HUES64 (cell line): ENCODE measurements around the gene SVBP.
"Not testable (repeated sequence)": the region's sequence is repeated elsewhere in the genome, so short reads cannot be mapped to it uniquely, and the experiment has no call there.

ENCODE experiments used
- H3K27ac ChIP-seq: 2 replicates; pipeline ENCODE4 v1.7.0; 2013; ENCODE audit warnings: low read depth, low read length, inconsistent platforms
- H3K27me3 ChIP-seq: 2 replicates; pipeline ENCODE4 v1.6.1; 2013; ENCODE audit warnings: mild to moderate bottlenecking, low read length; ENCODE audit not compliant: insufficient read depth
- H3K36me3 ChIP-seq: 2 replicates; pipeline ENCODE4 v1.6.1; 2013; ENCODE audit warnings: mild to moderate bottlenecking, low read length; ENCODE audit not compliant: insufficient read depth
- H3K4me1 ChIP-seq: 2 replicates; pipeline ENCODE4 v1.6.1; 2013; ENCODE audit warnings: mild to moderate bottlenecking, low read length, moderate library complexity; ENCODE audit not compliant: insufficient read depth
- H3K4me3 ChIP-seq: 2 replicates; pipeline ENCODE4 v1.5.1; 2013; ENCODE audit warnings: mild to moderate bottlenecking, low read length, moderate library complexity
- H3K9ac ChIP-seq: 2 replicates; pipeline ENCODE4 v1.6.1; 2013; ENCODE audit warnings: mild to moderate bottlenecking, low read depth, low read length
- H3K9me3 ChIP-seq: 2 replicates; pipeline ENCODE4 v1.6.1; 2013; ENCODE audit warnings: low read depth, low read length; ENCODE audit not compliant: insufficient read depth
- WGBS: fragments of 150-250, 120-280 bp; methylation state at CpG from one replicate; pipeline ENCODE4 v1.1.7; 2013; ENCODE audit warnings: missing lambda C conversion rate; 5-methylcytosine and 5-hydroxymethylcytosine counted together

Gene SVBP

DNA sequence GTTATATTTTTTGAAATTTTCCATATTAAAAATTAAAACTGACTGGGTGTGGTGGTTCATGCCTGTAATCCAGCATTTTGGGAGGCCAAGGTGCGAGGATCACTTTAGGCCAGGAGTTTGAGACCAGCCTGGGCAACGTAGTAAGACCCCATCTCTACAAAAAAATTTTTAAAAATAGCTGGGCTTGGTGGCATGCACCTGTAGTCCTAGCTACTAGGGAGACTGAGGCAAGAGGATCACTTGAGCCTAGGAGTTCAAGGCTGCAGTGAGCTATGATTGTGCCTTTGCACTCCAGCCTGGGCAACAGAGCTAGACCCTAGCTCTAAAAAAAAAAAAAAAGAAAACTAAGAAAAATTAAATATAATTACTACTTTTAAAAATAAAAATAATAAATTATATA, 4.5 kb upstream of the SVBP start:
- Histone ChIP-seq H3K27me3 (no peaks in the 10 kb centered on the region), H3K36me3 (no peaks in the 10 kb centered on the region), H3K9ac (no peak overlapping the region), H3K4me1 (peaks cover 10% of the 10 kb centered on the region), H3K9me3 (no peaks in the 10 kb centered on the region), H3K4me3 (no peak overlapping the region), H3K27ac (no peak overlapping the region)
- 93% methylated on average over 2 of the region's 2 CpGs for WGBS

DNA sequence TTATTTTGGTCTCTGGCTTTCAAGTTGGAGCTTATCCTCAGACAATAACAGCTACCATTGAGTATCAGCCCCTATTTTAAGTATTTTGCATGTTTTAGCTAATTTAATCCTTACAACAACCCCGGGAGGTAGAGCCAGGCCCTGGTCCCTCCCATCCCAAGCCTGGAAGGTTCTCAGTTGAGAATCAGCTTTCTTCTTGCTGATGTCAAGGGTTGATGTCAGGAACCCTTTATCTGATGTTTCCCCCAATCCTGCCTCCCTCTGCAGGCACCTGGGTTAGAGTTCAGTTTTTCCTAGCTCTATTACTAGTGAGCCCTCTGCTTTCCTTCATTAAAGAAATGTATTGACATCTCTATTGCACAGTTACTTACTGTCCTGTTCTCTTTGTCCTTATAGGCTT, 3.6 kb upstream of the SVBP start:
- Histone ChIP-seq H3K4me1 (peaks cover 15% of the 10 kb centered on the region), H3K4me3 (no peak overlapping the region), H3K27me3 (no peaks in the 10 kb centered on the region), H3K36me3 (no peaks in the 10 kb centered on the region), H3K9me3 (no peaks in the 10 kb centered on the region), H3K9ac (no peak overlapping the region), H3K27ac (no peak overlapping the region)
- WGBS: 55% methylated on average over 1 of the region's 1 CpG

DNA sequence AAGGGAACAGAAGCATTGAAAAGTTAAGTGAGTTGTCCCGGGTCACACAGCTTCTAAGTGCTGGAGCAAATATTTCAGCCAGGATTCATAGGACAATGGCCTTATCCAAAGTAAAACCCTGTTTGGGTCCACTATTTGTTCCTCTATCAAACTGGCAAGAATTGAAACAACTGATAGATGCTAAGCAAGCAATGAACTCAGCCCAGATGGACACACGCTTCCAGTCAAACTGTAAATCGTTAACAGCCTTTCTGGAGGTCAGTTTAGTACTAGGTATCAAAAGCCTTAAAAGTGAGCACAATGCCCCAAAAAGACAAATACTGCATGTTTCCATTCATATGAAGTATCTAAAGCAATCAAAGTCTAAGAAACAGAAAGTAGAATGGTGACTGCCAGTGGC, 779 bp upstream of the SVBP start:
- Histone ChIP-seq H3K27me3 (no peaks in the 10 kb centered on the region), H3K9ac (no peak overlapping the region), H3K4me3 (no peak overlapping the region; the same call in 1 of the 2 replicates), H3K27ac (no peak overlapping the region), H3K36me3 (no peaks in the 10 kb centered on the region; the same call in 1 of the 2 replicates), H3K9me3 (no peaks in the 10 kb centered on the region), H3K4me1 (peaks cover 19% of the 10 kb centered on the region)
- WGBS: 90% methylated on average over 3 of the region's 3 CpGs

DNA sequence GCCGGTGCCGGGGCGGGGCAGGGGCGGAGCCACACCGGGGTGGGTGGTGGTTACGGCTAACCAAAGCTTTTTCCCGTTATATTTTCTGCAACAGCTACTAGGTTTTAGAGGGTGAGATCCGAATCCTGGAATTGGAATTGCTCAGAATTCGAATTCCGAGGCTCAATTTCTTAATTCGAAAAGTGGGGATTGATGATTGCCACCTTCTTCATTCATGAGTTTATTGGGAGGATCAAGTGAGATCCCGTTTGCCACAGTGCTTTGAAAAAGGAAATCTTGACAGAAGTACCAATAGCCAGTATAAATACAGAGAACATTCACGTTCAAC, 207 bp upstream of the SVBP start:
- Histone ChIP-seq H3K27ac (peak overlapping the region; percentile 100; the same call in 1 of the 2 replicates), H3K36me3 (no peaks in the 10 kb centered on the region; the same call in 1 of the 2 replicates), H3K9ac (no peak overlapping the region)

DNA sequence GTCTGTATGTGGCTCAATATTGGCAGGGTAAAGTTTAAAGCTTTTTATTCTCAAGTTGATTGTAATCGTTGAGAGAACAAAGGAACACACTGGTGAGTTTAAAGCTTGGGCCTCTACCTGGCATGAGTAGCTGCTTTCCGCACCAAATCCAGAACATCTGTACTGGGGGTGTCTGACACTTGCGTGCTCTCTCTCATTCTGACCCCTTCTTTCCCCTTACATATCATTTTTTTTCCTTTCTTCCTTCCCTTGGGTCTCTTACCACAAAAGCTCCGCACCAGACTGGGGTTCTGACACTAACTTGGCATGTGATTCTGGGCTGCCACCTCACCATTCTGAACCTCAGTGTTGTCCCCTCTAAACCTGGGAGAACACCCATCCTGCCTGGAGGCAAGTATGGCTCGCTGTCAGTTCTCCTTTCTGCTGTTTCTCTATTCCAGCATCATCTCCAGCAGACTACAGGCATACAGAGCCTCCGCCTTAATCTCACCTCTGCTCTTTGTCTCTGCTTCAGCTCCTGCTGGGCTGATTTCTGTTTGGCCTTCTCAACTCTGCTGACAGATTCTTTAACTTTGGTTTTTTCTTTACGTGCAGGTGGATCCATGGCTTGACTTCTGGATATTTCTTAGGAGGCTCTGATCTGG, 1.1 kb downstream of the SVBP start:
- 57% methylated on average over 7 of the region's 7 CpGs for WGBS

More for the DNA sequence above, 207 bp upstream of the SVBP start:
- WGBS: 6% methylated on average over 12 of the region's 13 CpGs
- Histone ChIP-seq H3K4me3 (peak overlapping the region; percentile 94), H3K27me3 (no peaks in the 10 kb centered on the region), H3K9me3 (no peaks in the 10 kb centered on the region), H3K4me1 (peaks cover 19% of the 10 kb centered on the region)

DNA sequence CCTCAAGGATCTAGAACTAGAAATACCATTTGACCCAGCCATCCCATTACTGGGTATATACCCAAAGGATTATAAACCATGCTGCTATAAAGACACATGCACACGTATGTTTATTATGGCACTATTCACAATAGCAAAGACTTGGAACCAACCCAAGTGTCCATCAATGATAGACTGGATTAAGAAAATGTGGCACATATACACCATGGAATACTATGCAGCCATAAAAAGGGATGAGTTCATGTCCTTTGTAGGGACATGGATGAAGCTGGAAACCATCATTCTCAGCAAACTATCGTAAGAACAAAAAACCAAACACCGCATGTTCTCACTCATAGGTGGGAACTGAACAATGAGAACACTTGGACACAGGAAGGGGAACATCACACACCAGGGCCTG, 2.4 kb downstream of the SVBP start:
- not testable (repeated sequence) for H3K27ac ChIP-seq, H3K9ac ChIP-seq, H3K4me3 ChIP-seq, H3K27me3 ChIP-seq, H3K36me3 ChIP-seq, H3K9me3 ChIP-seq
- WGBS: no CpG with 5 or more reads among the region's 3 CpGs
- peaks cover 13% of the 10 kb centered on the region for H3K4me1 ChIP-seq

More for the DNA sequence above, 1.1 kb downstream of the SVBP start:
- Histone ChIP-seq H3K27ac (no peak overlapping the region; the same call in 1 of the 2 replicates), H3K4me3 (peak overlapping the region; percentile 94), H3K9ac (peak overlapping the region; percentile 86; the same call in 1 of the 2 replicates), H3K4me1 (peaks cover 17% of the 10 kb centered on the region), H3K9me3 (no peaks in the 10 kb centered on the region), H3K36me3 (no peaks in the 10 kb centered on the region; the same call in 1 of the 2 replicates), H3K27me3 (no peaks in the 10 kb centered on the region)

DNA sequence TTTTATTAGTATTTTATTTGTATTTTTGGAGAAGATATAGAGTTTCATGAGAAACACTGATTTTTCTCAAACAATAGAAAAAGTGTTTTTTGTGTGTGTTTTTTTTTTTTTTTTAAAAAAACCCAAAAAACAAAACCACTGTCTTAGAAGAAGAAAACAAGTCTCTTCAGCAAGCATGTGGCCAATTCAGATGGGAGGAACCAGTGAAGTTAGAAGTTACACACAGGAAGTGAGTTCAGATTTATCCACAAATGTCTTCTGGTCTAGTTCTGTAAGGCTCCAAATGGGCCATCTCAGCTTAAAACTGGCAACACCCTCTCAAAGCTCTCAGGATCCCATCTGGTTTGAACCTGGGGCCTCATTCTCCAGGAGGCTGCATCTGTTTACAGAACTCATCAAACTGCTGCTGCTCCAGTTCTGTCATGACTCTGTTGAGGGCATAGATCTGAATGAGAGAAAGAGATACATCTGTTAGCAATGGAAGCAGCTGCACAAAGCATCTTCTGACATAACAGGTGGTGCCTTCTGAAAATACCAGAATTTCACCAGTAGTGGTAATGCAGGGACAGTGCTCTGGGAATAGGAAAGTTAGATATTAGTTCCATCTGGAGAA, 10.0 kb downstream of the SVBP start:
- Histone ChIP-seq H3K36me3 (peaks cover 17% of the 10 kb centered on the region), H3K27me3 (no peaks in the 10 kb centered on the region), H3K4me3 (no peak overlapping the region), H3K4me1 (no peaks in the 10 kb centered on the region), H3K27ac (no peak overlapping the region), H3K9ac (no peak overlapping the region), H3K9me3 (peaks cover 5% of the 10 kb centered on the region; the same call in 1 of the 2 replicates)

DNA sequence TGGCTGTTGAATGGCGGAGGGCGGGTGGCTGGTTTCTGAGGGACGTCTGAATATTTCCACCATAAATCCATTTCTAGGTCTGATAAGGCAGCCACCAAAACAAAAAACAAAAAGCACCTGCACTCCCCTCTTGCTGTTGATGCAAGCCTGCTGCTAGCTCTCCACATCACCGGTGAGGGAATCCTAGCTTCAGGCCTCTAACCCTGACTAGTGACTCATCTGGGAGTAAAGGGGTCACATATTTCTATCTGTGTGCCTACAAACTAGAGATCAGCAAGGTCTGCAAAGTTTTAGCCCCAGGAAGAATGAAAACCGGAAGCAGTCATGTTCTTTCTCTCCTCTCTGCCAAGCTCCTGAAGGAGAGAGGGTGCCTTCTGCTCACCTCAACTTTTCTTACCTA, 10.6 kb downstream of the SVBP start:
- Histone ChIP-seq H3K9me3 (peaks cover 5% of the 10 kb centered on the region; the same call in 1 of the 2 replicates), H3K4me3 (no peak overlapping the region), H3K27me3 (no peaks in the 10 kb centered on the region), H3K9ac (no peak overlapping the region), H3K27ac (no peak overlapping the region), H3K36me3 (peaks cover 17% of the 10 kb centered on the region), H3K4me1 (no peaks in the 10 kb centered on the region)
- WGBS: 93% methylated on average over 5 of the region's 5 CpGs

DNA sequence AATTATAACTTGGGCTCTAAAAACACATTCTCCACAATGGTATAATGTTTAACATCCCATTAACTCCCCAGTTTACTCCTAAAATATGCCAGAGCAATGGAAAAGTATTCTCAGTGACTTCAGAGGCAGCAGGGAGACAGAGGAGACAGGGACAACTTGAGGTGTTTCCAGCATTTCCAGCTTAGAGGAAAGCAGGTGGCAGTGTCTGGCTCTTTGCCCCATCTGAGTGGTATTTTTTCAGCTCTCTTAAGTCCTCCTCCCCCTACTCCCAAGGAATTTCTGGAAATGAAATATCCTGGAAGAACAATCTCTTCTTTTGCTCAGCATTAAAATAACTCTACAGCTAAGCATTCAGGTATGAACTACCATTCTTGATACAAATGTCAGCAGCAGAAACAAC, 11.0 kb downstream of the SVBP start:
- Histone ChIP-seq H3K9ac (no peak overlapping the region), H3K27me3 (no peaks in the 10 kb centered on the region), H3K36me3 (peaks cover 17% of the 10 kb centered on the region), H3K9me3 (peaks cover 5% of the 10 kb centered on the region; the same call in 1 of the 2 replicates), H3K27ac (no peak overlapping the region), H3K4me3 (no peak overlapping the region), H3K4me1 (no peaks in the 10 kb centered on the region)

DNA sequence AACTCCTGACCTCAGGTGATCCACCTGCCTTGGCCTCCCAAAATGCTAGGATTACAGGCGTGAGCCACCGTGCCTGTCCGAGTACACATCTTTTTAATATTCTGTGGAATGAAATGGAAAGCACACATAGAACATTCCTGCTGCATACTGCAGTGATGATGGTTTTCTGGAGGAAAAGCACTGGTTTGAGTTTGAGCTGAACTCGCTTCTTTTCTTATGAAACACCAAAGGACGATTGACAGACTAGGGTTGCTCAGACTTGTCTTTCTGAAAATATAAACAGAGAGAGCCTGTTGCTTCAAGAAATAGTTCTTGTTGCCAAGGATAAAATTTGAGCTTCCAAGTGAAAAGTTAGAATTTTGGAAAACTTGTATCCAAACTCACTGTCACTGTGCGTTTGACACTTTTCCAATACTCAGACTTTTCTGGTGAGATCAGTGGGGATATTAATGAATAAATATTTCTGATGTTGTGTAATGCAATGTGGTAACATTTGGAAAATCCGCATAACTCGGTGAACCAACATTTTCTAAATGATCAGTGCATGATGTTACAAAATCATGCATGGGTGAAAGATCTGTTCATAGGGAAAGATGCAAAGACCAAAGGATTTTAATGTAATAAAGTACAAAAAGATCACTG, 15.2 kb downstream of the SVBP start:
- no peaks in the 10 kb centered on the region for H3K4me1 ChIP-seq
- H3K27ac ChIP-seq: no peak overlapping the region
- peaks cover 9% of the 10 kb centered on the region for H3K36me3 ChIP-seq

DNA sequence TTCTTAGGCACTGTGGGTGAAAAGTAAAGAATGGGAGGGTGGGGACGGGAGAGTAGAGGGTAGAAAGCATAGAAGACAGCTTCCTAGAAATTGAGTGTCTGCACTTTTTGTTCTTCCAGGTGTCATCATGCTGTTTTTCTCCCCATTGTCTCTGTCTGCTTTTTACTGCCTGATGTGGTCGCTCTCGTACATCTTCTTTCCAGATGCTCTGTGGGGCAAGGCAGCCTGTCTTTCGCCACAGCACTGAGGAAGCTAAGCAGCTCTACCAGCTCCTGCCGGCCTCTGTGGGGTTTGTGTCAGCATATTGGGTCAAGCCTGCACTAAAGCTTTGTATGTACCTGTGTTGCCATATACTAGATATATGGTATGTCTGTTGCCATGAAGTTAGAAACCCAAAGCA, 19.2 kb downstream of the SVBP start:
- H3K4me3 ChIP-seq: no peak overlapping the region
- no peaks in the 10 kb centered on the region for H3K9me3 ChIP-seq
- no peaks in the 10 kb centered on the region for H3K27me3 ChIP-seq
- no peak overlapping the region for H3K9ac ChIP-seq
- no peak overlapping the region for H3K27ac ChIP-seq
- no peaks in the 10 kb centered on the region for H3K36me3 ChIP-seq
- 86% methylated on average over 5 of the region's 5 CpGs for WGBS
- H3K4me1 ChIP-seq: no peaks in the 10 kb centered on the region

More for the DNA sequence above, 15.2 kb downstream of the SVBP start:
- Histone ChIP-seq H3K9ac (no peak overlapping the region), H3K9me3 (peaks cover 5% of the 10 kb centered on the region; the same call in 1 of the 2 replicates), H3K4me3 (no peak overlapping the region), H3K27me3 (no peaks in the 10 kb centered on the region)
- WGBS: 92% methylated on average over 8 of the region's 8 CpGs
